ENCODE data around the gene SLC27A2. TPM values are rescaled to one million over a fixed set of nuclear protein-coding genes. Genes with fewer than 3 reads are reported as not detected.

SLC27A2 gene
- total RNA-seq, 2 experiments from 2014 or later: not detected

DNA sequence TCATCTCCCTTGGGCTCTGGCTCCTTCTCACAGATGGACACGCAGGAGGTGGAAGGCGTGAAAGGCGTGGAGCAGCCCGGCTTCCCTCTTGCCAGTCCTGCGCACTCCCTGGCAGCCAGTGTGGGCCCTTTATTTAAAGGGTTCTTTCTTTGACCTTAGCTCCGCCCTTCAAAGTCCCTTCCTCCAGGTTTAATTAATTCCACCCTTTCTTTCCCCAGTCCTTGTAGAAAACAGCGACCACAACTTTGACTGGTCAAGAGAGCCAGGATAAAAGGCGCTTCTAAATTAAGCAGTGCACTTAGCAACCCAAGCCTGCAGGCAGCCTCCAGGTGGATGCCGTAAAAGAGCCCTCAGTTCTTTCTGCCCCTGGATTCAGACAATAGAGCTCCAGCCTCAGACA lies 83.6 kb downstream of the SLC27A2 start, which contains the start of gene HDC:
Gene HDC, minus strand, starts transcription at position 107 of the 400 bp plus-strand sequence. Its CDS starts 103 bp downstream, at position 4.
- intact Hi-C loops (cut with micrococcal nuclease; ENCODE audit: unreplicated experiment): no loop called here
- BruUV-seq (replicated peaks): no TSS peak
- no peak within 1 kb of the TSS for H2AFZ ChIP-seq (ENCODE audit: low read length)

GRCh38 chr15:50267577-50267976 lies 85.6 kb downstream of the SLC27A2 start:
- POLR2A ChIA-PET: no interaction called here

More for the DNA sequence above, 83.6 kb downstream of the SLC27A2 start, which contains the start of gene HDC:
- Histone ChIP-seq H4K20me1 (ENCODE audit: insufficient read depth, low read length) (no peaks in the 10 kb centered on the region), H3K9me2 (ENCODE audit: insufficient read depth, low read length) (no peaks in the 10 kb centered on the region), H3K27ac (ENCODE audit: low read depth, low read length, poor library complexity, severe bottlenecking) (no peak within 1 kb of the TSS), H3K9me3 (ENCODE audit: low read length) (no peaks in the 10 kb centered on the region), H3K4me3 (ENCODE audit: low read depth, low read length, poor library complexity, severe bottlenecking) (no peak within 1 kb of the TSS), H3K4me1 (ENCODE audit: insufficient read depth, low read length, poor library complexity, severe bottlenecking) (no peaks in the 10 kb centered on the region), H3K79me2 (ENCODE audit: insufficient read depth, low read depth, low read length) (no peaks in the 10 kb centered on the region), H3K36me3 (ENCODE audit: insufficient read depth, low read length) (no peaks in the 10 kb centered on the region), H3K4me2 (ENCODE audit: low read length) (no peak within 1 kb of the TSS)
- ChIA-PET CTCF (ENCODE audit: unreplicated experiment) (no interaction called here), POLR2A (no interaction called here)
- no peak for DNase-seq (ENCODE audit: low spot score)
- TF ChIP-seq, protein P1, sequence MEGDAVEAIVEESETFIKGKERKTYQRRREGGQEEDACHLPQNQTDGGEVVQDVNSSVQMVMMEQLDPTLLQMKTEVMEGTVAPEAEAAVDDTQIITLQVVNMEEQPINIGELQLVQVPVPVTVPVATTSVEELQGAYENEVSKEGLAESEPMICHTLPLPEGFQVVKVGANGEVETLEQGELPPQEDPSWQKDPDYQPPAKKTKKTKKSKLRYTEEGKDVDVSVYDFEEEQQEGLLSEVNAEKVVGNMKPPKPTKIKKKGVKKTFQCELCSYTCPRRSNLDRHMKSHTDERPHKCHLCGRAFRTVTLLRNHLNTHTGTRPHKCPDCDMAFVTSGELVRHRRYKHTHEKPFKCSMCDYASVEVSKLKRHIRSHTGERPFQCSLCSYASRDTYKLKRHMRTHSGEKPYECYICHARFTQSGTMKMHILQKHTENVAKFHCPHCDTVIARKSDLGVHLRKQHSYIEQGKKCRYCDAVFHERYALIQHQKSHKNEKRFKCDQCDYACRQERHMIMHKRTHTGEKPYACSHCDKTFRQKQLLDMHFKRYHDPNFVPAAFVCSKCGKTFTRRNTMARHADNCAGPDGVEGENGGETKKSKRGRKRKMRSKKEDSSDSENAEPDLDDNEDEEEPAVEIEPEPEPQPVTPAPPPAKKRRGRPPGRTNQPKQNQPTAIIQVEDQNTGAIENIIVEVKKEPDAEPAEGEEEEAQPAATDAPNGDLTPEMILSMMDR (conservative IDR thresholded peaks at IDR 0.05; ENCODE audit: low read length): no peak
- no peak for TF ChIP-seq EZH2phosphoT487 (IDR thresholded peaks at IDR 0.05; ENCODE audit: borderline replicate concordance, low read depth, low read length)

DNA sequence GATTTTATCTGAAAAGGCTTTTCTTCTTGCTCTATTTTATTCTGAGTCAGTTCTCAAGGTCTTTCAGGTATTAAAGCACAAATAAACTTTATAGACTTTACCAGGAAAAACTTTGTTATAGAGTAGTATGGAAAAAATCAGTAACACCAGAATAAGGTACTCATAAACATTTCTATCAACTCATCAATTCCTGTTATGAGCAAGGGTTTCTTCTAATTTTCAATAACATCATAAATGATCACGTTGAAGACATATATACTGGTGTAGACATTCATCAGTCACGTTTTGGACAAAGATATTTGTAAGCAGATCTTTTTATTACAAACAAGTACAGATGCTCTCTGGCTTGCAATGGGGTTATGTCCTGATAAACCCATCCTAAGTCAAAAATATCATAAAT lies 93.1 kb downstream of the SLC27A2 start:
- CTCF ChIA-PET (ENCODE audit: unreplicated experiment): no interaction called here
- intact Hi-C loops (cut with micrococcal nuclease; ENCODE audit: unreplicated experiment): no loop called here

More at GRCh38 chr15:50267577-50267976, 85.6 kb downstream of the SLC27A2 start:
- H3K9me2 ChIP-seq (ENCODE audit: insufficient read depth, low read length): no peaks in the 10 kb centered on the region
- intact Hi-C loops (cut with micrococcal nuclease; ENCODE audit: unreplicated experiment): no loop called here
- H3K27ac ChIP-seq (ENCODE audit: low read depth, low read length, poor library complexity, severe bottlenecking): no peak overlapping the region
- CTCF ChIA-PET (ENCODE audit: unreplicated experiment): no interaction called here
- DNase-seq (ENCODE audit: low spot score): no peak
- no peaks in the 10 kb centered on the region for H4K20me1 ChIP-seq (ENCODE audit: insufficient read depth, low read length)
- no peaks in the 10 kb centered on the region for H3K79me2 ChIP-seq (ENCODE audit: insufficient read depth, low read depth, low read length)
- no peak for TF ChIP-seq EZH2phosphoT487 (IDR thresholded peaks at IDR 0.05; ENCODE audit: borderline replicate concordance, low read depth, low read length)
- TF ChIP-seq, protein P1 (conservative IDR thresholded peaks at IDR 0.05; ENCODE audit: low read length): no peak
- H3K4me3 ChIP-seq (ENCODE audit: low read depth, low read length, poor library complexity, severe bottlenecking): no peak overlapping the region
- BruUV-seq (replicated peaks): no TSS peak
- no peaks in the 10 kb centered on the region for H3K4me1 ChIP-seq (ENCODE audit: insufficient read depth, low read length, poor library complexity, severe bottlenecking)
- H3K4me2 ChIP-seq (ENCODE audit: low read length): no peak overlapping the region
- no peak overlapping the region for H2AFZ ChIP-seq (ENCODE audit: low read length)
- no peaks in the 10 kb centered on the region for H3K9me3 ChIP-seq (ENCODE audit: low read length)
- no peaks in the 10 kb centered on the region for H3K36me3 ChIP-seq (ENCODE audit: insufficient read depth, low read length)

More for the DNA sequence above, 93.1 kb downstream of the SLC27A2 start:
- Histone ChIP-seq H3K4me2 (ENCODE audit: low read length) (no peak overlapping the region), H3K4me3 (ENCODE audit: low read depth, low read length, poor library complexity, severe bottlenecking) (no peak overlapping the region), H3K4me1 (ENCODE audit: insufficient read depth, low read length, poor library complexity, severe bottlenecking) (no peaks in the 10 kb centered on the region), H3K9me3 (ENCODE audit: low read length) (no peaks in the 10 kb centered on the region), H3K36me3 (ENCODE audit: insufficient read depth, low read length) (no peaks in the 10 kb centered on the region; the same call in 1 of the 2 replicates), H3K79me2 (ENCODE audit: insufficient read depth, low read depth, low read length) (no peaks in the 10 kb centered on the region), H4K20me1 (ENCODE audit: insufficient read depth, low read length) (no peaks in the 10 kb centered on the region), H2AFZ (ENCODE audit: low read length) (no peak overlapping the region), H3K27ac (ENCODE audit: low read depth, low read length, poor library complexity, severe bottlenecking) (no peak overlapping the region), H3K9me2 (ENCODE audit: insufficient read depth, low read length) (no peaks in the 10 kb centered on the region)
- BruUV-seq (replicated peaks): no TSS peak
- DNase-seq (ENCODE audit: low spot score): no peak
- TF ChIP-seq, protein P1 (conservative IDR thresholded peaks at IDR 0.05; ENCODE audit: low read length): no peak
- no peak for TF ChIP-seq EZH2phosphoT487 (IDR thresholded peaks at IDR 0.05; ENCODE audit: borderline replicate concordance, low read depth, low read length)
- POLR2A ChIA-PET: no interaction called here
